ENCODE results near the gene NPLOC4.
"Not testable (repeated sequence)": the region's sequence is repeated elsewhere in the genome, so short reads cannot be mapped to it uniquely, and the experiment has no call there.

The NPLOC4 gene

GRCh38 chr17:81531998-81532404, 104.9 kb downstream of the NPLOC4 start:
- not testable (repeated sequence) for DNase-seq

GRCh38 chr17:81531013-81531412, 105.9 kb downstream of the NPLOC4 start:
- not testable (repeated sequence) for DNase-seq

DNA sequence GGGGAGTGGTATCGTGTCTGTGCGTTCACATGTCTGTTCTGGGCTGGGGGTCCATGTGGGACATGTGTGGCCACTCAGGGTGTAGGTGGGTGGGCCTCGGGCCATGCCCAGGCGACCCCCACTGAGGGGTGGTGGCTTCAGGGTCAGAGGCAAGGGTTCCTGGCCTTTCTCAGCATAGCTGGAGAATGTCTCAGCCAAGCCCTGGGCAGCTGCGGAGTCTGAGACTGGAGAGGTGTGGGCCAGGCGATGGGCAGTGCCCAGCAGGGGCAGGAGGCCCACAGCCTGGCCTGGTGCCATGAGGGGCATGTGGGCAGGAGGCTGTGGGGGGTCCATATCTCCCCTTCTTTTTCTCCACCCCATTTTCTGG, 107.5 kb downstream of the NPLOC4 start:
- no peak for DNase-seq

- DNase-seq = no peak
Measured at GRCh38 chr17:81528651-81529436, 108.1 kb downstream of the NPLOC4 start.

DNA sequence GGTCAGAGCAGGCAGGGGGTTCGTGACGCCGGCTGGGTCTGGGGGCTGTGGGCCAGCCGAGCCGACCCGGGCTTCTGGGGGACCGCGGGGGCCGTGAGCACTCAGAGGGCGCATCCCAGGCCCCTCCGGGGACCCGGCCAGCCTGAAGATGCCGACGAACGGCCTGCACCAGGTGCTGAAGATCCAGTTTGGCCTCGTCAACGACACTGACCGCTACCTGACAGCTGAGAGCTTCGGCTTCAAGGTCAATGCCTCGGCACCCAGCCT, 108.6 kb downstream of the NPLOC4 start:
- DNase-seq = no peak

DNA sequence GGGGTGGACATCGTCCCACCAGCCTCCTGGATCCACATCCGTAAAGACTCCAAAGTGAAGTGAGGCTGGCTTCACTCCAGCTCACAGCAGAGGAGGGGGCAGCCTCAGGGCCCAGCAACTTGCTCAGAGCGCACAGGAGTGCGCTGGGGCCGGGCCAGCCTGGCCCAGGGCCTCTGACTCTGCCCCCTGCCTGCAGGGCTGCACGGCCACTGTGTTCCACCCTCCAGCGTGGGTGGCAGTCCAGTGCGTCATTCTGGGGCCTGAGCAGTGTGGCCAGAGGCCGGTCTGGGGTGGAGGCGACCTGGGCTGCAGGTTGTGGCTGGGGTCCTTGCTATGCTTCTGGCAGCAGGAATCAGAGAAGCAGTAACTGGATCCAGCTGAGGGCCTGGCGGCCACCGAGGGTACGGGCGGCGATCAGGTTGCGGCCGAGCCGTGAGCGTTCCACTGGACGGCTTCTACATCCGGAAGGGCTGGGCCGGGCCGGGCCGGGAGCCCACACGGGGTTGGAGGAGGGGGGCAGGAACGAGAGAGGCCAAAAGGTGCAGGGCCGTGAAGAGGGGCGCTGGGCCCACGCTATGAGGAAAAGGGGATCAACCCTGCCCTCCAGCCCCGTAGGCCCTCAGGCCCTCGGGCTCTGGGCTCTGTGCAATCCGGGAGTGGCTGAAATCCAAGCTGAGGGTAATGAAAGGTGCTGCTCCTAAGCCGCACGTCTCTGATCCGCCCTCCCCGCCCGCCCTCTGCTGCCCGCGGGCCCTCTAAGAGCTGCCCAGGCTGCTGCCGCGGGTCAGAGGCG, 109.1 kb downstream of the NPLOC4 start, which contains the start of gene FSCN2:
Gene FSCN2 (plus strand): TSS at position 787 of the 793 bp plus-strand sequence. CDS start 155 bp downstream, outside the sequence.
- no peak for DNase-seq

- no peak for DNase-seq
Measured at GRCh38 chr17:81526662-81527571, 110.0 kb downstream of the NPLOC4 start.

- DNase-seq = no peak
Measured at GRCh38 chr17:81524865-81525159, 112.1 kb downstream of the NPLOC4 start.

GRCh38 chr17:81524039-81524864, 112.7 kb downstream of the NPLOC4 start:
- no peak for DNase-seq

DNA sequence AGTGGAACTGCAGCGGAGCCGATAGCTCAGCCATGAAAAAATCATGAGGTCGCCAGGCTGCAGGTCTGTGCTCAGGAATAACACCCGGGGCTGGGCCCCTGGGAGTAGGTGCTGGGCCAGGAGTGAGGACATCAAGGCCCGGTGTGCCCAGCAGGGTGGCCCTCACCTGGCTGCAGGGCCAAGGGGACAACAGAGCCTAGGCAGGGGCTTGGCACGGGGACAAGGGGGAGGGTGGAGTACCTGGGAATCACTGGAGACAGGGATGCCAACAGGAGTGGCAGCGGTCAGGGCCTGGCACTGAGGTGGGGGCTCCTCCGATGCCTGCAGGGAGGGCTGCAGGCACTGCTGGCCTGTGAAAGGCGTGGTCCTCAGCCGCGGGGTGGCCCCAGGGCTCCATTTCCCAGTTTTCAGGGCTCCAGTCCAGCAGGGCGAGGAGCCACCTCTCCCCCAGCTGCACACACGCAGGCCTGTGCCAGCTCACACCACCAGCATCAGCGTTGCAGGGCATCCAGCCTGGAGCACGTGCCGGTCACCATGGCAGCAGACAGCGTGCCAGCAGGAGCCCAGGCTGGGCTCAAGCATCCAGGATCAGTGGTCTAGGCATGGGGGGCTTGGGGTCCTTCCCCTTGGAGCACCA, 113.4 kb downstream of the NPLOC4 start:
- DNase-seq = no peak

DNA sequence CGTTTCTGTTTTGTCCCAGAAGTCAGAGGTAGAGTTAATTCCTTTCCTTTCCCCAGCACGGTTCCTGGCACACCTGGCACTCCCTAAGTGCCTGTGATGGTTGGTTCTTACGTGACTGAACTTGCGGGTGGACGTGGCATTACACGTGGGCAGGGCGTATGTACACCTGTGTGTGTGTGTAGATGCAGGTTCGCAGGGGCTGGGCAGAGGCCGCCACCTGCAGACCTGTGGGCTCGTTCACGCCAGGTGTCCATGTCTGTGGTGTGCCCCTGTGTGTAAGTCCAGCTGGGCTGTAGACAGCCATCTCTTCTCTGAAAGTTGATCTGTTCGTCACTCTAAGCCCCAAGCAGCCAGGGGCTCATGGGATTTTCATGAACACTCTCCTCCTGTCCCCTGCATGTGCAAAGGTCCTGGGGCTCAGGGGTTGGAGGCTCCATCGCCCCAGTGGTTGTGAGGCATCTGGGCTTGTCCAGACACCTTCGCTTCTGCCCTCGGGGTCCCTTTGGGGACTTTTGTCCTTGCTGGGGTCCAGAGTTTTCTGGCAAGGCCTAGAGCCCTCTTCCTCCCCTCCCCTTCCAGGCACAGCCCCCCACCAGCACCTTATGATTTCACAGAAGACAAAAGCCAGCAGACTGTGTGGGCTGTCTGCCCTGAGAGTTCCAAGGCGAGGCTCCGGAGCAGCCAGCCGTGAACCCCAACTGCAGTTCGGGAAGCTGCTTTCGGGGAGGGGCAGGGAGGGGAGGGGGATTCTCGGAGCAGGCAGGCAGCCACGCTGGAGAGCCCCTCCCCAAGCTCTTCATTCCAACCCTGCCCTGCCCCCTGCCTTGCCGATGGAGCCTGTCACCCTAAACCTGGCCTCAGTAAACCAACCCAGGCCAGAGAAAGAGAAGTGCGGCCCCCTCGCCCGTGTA, 114.2 kb downstream of the NPLOC4 start:
- no peak for DNase-seq

DNA sequence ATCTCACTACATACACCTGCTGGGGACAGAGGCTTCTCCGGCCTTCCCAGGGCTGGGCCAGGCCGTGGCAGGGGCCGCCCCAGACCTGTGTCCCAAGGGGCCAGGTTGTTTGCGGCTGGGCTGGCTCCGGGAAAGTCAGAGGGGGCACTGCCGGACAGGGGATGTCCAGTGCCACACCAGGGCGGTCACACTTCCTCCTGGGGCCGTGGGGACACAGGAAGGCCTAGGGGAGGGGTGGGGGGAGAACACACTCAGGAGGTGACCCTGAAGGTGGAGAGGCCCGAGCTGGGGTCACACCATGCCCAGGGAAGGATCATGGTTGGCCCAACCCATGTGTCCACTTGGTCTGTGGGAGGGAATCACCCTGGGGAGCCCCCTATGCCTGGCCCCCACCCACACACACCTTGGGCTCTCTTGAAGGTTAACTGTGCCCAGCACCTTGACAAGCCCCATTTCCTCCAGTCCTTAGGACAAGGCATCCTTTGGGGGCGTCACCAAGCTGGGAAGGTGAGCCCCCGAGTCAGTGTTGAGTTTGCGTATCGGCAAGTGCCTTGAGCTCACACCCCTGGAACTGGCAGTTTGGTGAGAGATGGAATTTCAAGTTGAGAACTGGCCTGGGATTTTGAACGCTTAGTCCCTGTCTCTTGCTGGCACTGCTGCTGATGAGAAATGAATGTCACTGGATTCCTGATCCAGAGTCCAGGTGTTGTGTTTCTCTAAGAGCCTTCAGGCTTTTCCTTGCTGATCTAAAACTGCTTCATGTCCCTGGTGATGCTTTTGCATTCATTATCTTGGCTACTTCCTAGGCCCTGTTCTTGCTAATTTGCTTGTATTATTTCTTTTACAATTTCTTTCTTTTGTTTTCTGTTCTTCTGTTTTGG, 116.7 kb downstream of the NPLOC4 start:
- no peak for DNase-seq

DNA sequence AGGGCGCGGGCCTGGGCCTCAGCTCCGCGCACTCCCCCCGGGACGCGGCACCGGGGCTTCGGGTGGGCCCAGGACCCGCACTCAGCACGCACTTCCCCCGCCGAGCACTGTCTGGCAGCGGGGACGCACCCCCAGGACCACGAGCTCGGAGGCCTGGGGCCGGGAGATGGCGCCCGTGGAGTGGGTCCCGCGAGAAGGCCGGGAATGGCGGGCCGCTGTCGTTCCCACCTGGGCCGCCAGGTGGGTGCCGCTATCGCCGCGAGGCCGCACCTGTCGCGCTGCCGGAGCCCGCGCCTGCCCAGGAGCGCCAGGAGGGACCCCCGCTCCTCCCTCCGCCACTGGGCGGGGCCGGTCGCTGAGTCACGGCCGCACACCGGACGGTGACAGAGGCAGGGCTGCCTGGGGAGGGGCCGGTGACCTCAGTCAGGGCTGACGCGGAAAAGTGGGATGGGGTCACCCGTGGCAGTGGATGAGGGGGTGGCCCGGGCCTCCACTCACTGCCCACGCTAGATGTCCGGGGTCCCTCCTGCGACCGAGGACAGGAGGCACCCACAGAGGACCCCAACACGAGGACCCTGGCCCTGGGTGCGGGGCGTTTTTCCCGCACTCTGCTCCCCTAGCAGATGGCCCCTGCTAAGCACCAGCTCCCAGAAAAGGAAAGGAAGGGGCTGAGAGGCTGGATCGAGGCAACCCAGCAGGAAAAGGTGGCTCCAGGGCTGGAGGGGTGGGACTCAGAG, 117.5 kb downstream of the NPLOC4 start:
- DNase-seq = peak; percentile 75

DNA sequence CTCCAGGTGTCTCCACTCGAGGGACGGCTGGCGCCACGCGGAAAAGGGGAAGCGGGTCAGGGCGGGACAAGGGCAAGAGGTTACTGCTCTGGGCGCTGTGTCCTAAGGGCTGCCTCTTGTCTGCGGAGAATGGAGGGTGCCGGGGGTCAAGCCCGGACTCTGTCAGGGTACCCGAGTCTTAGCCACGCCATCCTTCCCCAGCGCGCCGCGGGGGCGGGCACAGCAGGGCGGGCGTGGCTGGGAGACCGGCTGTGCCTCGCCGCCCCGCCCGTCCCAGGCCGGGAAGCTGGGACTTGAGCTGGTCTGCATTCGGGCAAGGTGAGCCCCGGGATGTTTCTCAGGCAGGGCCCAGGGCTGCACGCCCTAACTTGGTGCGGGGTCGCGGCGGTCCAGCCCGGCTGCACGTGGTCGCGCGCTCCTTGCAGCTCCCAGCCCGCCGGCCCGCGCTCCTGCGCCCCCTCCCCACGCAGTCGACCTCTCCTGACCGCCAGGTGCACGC, 118.1 kb downstream of the NPLOC4 start:
- DNase-seq = no peak

DNA sequence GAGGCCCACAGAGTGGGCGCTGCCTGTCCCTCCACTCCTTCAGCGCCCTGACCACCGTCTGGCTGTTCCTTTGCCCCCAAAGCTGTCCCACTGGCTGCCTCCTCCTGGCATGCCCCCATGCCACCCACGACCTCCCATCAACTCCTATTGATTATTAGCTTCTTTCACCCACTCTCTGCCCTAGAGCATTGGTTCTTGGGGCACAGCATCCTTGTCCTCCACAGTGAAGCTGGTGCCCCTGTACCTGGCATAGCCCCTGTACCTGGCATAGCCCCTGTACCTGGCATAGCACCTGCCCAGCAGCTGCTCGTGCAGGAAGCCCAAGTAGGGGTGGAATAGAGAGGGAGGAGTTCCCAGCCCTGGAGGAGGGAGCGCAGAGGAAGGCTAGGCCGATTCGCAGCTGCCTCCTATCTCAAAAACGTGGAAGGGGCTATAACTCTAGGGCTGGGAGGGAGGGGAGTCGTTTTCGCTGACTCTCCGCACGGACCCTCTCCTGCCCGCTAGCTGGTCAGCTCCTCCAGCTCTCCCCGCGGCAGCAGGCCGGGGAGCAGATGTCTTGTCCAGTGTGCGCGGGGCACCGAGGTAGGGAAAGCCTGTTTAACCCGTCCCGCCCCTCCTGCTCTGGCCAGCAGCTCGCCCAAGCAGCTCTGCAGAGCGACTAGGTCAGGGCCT, 118.7 kb downstream of the NPLOC4 start:
- DNase-seq = no peak

DNA sequence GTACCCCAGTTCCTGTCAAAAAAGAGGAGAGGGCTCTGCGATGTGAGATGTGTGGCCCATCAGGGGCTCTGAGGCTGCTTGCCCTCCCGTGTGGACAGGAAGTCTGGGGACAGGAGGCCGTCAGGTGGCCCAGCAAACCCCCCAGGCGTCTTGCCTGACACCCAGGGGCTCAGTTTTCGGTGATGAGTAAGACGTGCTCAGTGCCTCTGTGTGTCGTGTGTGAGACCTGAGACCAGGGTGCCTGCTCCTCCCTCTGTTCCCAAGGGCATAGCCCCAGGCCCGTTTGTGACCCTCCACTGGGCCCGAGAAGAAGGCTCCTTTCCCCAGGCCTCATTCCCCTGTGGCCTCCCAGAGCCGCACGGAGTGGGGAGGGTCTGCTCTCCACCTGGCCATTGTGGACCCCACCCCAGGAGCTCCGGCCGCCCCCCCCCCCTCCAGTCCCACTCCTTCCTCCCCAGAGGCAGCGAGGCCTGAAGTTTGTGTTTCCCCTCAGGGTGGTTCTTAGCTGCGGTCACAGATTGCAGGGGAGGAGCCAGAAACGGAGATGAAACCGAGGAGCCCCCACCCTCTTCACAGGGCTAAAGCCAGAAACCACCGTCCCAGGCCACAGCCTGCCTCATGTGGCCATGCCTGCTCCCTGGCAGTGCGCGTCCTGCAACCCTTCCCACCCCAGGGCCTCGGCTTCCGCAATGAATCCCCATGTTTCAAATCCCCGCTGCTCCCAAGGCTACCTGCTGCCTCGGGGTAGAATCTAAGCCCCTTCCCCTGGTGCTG, 119.4 kb downstream of the NPLOC4 start:
- peak; percentile 71 for DNase-seq

- DNase-seq = no peak
Measured at GRCh38 chr17:81517009-81517338, 119.9 kb downstream of the NPLOC4 start.

DNA sequence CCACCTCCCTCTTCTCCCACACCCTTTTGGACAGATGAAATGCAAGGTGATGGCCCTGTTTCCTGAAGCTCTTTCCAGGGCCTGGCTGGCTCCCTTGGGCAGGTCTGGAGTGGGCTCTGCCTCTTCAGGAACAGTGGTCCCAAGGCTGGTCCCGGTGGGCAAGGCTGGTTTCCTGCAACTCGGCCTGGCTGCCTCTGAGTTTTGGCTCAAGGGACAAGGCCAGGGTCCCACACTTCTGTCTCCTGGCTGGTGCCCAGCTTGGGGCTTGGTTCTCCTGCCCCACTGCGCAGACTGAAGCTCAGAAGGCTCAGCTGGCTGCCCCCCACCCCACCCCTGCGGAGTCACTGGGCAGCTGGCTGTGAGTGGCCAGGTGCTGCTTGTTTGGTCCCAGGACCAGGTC, 120.5 kb downstream of the NPLOC4 start:
- DNase-seq = no peak

Data from CD4-positive, alpha-beta T cell treated with Interleukin-15 for 1 hour (primary cell).